Measurements from ENCODE around the gene WFDC2.

The WFDC2 gene

GRCh38 chr20:45500022-45500421 is 30.5 kb downstream of the WFDC2 start:
- DNase-seq, result no peak

- no peak for DNase-seq
Measured at GRCh38 chr20:45501600-45501999, 32.0 kb downstream of the WFDC2 start.

- DNase-seq, result no peak
Measured at GRCh38 chr20:45502561-45502960, 33.0 kb downstream of the WFDC2 start.

DNA sequence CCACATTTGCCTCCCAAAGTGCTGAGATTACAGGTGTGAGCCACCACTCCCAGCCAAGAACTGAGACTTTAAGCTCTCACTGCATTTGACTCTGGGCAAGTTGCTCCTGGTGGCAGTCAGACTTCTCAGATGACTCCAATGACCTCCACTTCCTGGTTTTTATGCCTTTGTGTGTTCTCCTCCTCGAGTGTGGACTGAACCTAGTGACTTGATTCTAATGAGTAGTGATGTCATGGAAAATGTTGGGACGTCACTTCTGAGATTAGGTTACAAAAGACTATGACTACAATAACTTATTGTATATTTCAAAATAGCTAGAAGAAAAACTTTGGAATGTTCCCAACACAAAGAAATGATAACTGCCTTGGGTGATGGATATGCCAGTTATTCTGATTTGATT is 33.9 kb downstream of the WFDC2 start:
- no peak for DNase-seq

- DNase-seq, result no peak
Measured at GRCh38 chr20:45506398-45506797, 36.8 kb downstream of the WFDC2 start.

- DNase-seq, result no peak
Measured at GRCh38 chr20:45507011-45507820, 37.7 kb downstream of the WFDC2 start.

- no peak for DNase-seq
Measured at GRCh38 chr20:45508068-45508886, 38.7 kb downstream of the WFDC2 start.

GRCh38 chr20:45509091-45509490 is 39.5 kb downstream of the WFDC2 start:
- DNase-seq, result no peak

- DNase-seq, result no peak
Measured at GRCh38 chr20:45510242-45510862, 40.8 kb downstream of the WFDC2 start.

- no peak for DNase-seq
Measured at GRCh38 chr20:45515147-45515913, 45.8 kb downstream of the WFDC2 start, which contains the start of gene SPINT3. TSS of gene SPINT3 (minus strand) at chr20:45515622. CDS start at chr20:45515608, 14 bp downstream.

- DNase-seq, result no peak
Measured at GRCh38 chr20:45518282-45518681, 48.7 kb downstream of the WFDC2 start.

DNA sequence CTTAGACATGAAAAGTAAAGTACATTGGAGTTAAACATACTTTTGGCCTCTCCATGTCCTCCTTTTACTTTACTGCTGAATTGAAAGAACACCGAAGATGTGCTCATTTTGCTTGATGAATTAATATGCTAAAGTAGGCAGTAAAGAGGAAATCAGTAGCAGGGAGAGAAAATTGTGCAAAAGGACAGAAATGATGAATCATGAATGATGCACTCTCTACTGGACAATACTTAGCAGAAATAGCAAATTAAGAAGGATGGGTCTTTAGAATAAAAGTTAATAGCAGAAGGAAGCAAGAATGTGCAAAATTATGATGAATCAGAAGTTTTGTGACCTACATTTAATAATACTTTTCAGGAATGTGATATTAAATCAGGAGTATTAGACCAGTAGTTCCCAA is 54.3 kb downstream of the WFDC2 start:
- no peak for DNase-seq

- no peak for DNase-seq
Measured at GRCh38 chr20:45527294-45527693, 57.7 kb downstream of the WFDC2 start.
